ENCODE data around the gene FAT1. TPM values are rescaled to one million over a fixed set of nuclear protein-coding genes. Genes with fewer than 3 reads are reported as not detected.
"Not testable (repeated sequence)": the region's sequence is repeated elsewhere in the genome, so short reads cannot be mapped to it uniquely, and the experiment has no call there.

Gene FAT1
- total RNA-seq, 2 donors from 2014 or later = 65.9 to 69.5 TPM

DNA sequence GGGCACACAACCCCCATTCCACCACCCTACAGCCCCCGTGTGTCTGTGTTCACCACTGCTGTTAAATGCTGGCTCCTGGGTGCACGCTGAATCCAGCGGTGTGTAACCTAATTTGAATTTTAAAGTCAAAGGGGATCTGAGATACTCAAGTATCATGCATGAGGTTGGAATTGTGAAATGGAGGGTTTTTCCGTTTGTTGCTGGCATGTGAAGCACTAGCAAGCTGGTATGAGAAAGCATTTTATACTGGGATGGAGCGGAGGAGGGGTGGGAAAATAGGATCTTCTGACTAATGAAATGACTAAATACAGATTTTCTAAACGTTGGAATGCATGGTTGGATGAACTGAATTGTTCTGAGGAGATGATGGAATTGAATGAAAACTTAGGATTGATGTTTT is 36.9 kb upstream of the FAT1 start:
- H3K9me3 ChIP-seq = no peaks in the 10 kb centered on the region
- peaks cover 5% of the 10 kb centered on the region for H3K4me1 ChIP-seq
- no peak for ATAC-seq
- H3K27ac ChIP-seq = no peak overlapping the region
- DNase-seq = no peak
- H3K36me3 ChIP-seq (replicated peaks in 1 of 2; ENCODE audit: insufficient read depth in 1 of 2, low read depth in 2 of 2) = no peaks in the 10 kb centered on the region
- intact Hi-C loops (cut with DNase I) = no loop called here
- 78% methylated on average over 6 of the region's 6 CpGs for WGBS, 2 donors
- no peaks in the 10 kb centered on the region for H3K27me3 ChIP-seq
- H3K4me3 ChIP-seq = no peak overlapping the region
- TF ChIP-seq POLR2A (IDR thresholded peaks at IDR 0.05) = no peak

- intact Hi-C loops (cut with DNase I) = no loop called here
- Histone ChIP-seq H3K27ac (no peak overlapping the region), H3K4me3 (no peak overlapping the region), H3K36me3 (replicated peaks in 1 of 2; ENCODE audit: insufficient read depth in 1 of 2, low read depth in 2 of 2) (no peaks in the 10 kb centered on the region), H3K4me1 (no peaks in the 10 kb centered on the region), H3K9me3 (no peaks in the 10 kb centered on the region), H3K27me3 (no peaks in the 10 kb centered on the region)
- no peak for ATAC-seq
- no peak for TF ChIP-seq POLR2A (IDR thresholded peaks at IDR 0.05)
- TF ChIP-seq CTCF (IDR thresholded peaks at IDR 0.05) = no peak
- WGBS, 2 donors = 91 to 92% methylated on average over 10 of the region's 10 CpGs
- no peak for DNase-seq
These were observed 36.3 kb upstream of the FAT1 start for GRCh38 chr4:186759990-186760389.

DNA sequence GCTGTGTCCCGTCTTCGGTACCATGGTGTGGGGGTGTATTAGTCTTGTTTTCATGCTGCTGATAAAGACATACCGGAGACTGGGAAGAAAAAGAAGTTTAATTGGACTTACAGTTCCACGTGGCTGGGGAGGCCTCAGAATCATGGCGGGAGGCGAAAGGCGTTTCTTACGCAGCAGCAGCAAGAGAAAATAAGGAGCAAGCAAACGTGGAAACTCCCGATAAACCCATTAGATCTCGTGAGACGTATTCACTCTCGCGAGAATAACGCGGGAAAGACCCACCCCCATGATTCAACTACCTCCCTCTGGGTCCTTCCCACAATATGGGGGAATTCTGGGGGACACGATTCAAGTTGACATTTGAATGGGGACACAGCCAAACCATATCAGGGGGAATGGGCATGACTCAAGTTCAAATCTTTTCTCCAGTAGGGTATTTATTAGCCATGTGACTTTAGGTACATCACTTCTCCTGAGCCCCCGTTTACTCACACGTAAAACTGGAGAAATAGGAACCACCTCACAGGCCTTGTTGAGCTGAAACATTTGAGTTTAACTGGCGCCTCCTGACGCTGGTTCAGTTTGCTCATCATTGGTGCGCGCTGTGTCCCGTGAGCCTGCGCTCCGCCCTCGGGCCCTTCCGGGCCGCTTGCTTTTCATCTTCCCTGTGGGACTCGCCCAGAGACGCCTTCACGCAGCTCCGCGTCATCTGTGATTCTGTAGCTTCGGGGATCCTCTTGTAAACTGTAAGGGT is 35.5 kb upstream of the FAT1 start:
- intact Hi-C loops (cut with DNase I) = no loop called here
- no peaks in the 10 kb centered on the region for H3K9me3 ChIP-seq
- WGBS, 2 donors = 92 to 93% methylated on average over 35 of the region's 35 CpGs
- H3K36me3 ChIP-seq (replicated peaks in 1 of 2; ENCODE audit: insufficient read depth in 1 of 2, low read depth in 2 of 2) = no peaks in the 10 kb centered on the region
- H3K27ac ChIP-seq = no peak overlapping the region
- no peak overlapping the region for H3K4me3 ChIP-seq
- DNase-seq (no peak), ATAC-seq (no peak)
- no peaks in the 10 kb centered on the region for H3K4me1 ChIP-seq
- no peaks in the 10 kb centered on the region for H3K27me3 ChIP-seq
- TF ChIP-seq CTCF (IDR thresholded peaks at IDR 0.05) (no peak), POLR2A (IDR thresholded peaks at IDR 0.05) (no peak)

DNA sequence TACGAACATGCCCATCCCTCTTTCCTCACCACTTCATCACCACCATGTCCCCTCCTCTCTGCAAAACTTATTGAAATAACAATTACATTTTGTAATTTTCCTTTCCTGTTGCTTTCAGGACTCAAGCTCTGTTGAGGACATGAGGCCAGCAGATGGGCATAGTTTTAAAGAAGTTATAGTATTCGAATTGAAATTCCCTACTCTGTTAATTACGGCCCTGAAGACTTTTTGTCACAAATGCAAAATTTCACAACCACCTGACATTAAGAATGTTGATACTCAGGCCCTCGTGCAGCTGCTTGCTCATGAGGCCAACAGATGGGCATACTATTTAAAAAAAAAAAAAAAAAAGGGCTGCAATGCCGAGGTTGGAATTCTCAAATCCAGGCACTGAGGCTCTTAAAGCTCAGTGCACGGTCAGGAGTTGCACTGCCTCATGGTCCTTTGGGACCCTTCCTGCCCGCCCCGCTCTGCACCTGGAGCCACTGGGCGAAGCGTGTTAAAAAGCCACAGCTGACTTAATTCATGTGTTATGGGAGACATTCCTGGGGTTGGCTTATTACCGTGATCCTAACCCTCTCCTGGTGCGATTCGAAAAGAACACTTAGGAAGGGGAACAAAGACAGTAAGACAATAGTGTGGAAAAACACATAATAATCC is 34.2 kb upstream of the FAT1 start:
- no peak overlapping the region for H3K27ac ChIP-seq
- DNase-seq (no peak), ATAC-seq (no peak)
- H3K4me3 ChIP-seq = no peak overlapping the region
- no peaks in the 10 kb centered on the region for H3K4me1 ChIP-seq
- H3K9me3 ChIP-seq = no peaks in the 10 kb centered on the region
- WGBS, 2 donors = 78 to 82% methylated on average over 13 of the region's 13 CpGs
- H3K36me3 ChIP-seq (replicated peaks in 1 of 2; ENCODE audit: insufficient read depth in 1 of 2, low read depth in 2 of 2) = no peaks in the 10 kb centered on the region
- TF ChIP-seq POLR2A (IDR thresholded peaks at IDR 0.05) (no peak), CTCF (IDR thresholded peaks at IDR 0.05) (no peak)
- no peaks in the 10 kb centered on the region for H3K27me3 ChIP-seq
- intact Hi-C loops (cut with DNase I) = no loop called here

- WGBS, 2 donors = 94 to 96% methylated on average over 5 of the region's 5 CpGs
- H3K27ac ChIP-seq; intact Hi-C loops (cut with DNase I); DNase-seq; H3K27me3 ChIP-seq; ATAC-seq; H3K9me3 ChIP-seq; H3K4me1 ChIP-seq; H3K4me3 ChIP-seq; H3K36me3 ChIP-seq (replicated peaks in 1 of 2; ENCODE audit: insufficient read depth in 1 of 2, low read depth in 2 of 2): not testable (repeated sequence)
These were observed 32.9 kb upstream of the FAT1 start for GRCh38 chr4:186756550-186756949.

All from body of pancreas (tissue), 4 donors.